NCI-H2227 (cell line): ENCODE data around the gene ZDHHC11.
"Not testable (repeated sequence)": the region's sequence is repeated elsewhere in the genome, so short reads cannot be mapped to it uniquely, and the experiment has no call there.

Experiments
- DNase-seq: peaks from one replicate; lab custom pipeline; 2025; ENCODE audit not compliant: unreplicated experiment; lab: John Stamatoyannopoulos, UW

Gene ZDHHC11

GRCh38 chr5:815449-815848, 35.3 kb downstream of the ZDHHC11 start:
- no peak for DNase-seq

DNA sequence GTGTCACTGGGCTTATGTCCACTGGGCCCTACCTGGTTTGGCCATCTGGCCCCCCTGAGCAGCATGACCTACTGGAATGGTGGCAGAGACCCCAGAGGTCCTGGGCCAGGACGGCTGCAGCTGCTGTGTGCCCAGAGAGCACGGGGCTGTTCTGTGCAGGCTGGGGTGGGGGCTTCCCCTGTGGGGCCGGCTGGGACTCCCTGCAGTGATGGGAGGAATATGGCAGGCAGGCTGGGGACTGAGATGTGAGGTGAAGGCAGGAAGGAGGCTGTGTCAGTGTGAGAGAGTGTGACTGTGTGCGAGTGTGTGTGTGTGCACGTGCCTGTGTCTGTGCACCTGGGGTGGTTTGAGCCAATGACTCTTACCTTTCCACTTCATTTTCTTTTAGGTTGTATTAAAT, 37.2 kb downstream of the ZDHHC11 start:
- not testable (repeated sequence) for DNase-seq

- DNase-seq: not testable (repeated sequence)
Measured at GRCh38 chr5:811384-811783, 39.4 kb downstream of the ZDHHC11 start.

DNA sequence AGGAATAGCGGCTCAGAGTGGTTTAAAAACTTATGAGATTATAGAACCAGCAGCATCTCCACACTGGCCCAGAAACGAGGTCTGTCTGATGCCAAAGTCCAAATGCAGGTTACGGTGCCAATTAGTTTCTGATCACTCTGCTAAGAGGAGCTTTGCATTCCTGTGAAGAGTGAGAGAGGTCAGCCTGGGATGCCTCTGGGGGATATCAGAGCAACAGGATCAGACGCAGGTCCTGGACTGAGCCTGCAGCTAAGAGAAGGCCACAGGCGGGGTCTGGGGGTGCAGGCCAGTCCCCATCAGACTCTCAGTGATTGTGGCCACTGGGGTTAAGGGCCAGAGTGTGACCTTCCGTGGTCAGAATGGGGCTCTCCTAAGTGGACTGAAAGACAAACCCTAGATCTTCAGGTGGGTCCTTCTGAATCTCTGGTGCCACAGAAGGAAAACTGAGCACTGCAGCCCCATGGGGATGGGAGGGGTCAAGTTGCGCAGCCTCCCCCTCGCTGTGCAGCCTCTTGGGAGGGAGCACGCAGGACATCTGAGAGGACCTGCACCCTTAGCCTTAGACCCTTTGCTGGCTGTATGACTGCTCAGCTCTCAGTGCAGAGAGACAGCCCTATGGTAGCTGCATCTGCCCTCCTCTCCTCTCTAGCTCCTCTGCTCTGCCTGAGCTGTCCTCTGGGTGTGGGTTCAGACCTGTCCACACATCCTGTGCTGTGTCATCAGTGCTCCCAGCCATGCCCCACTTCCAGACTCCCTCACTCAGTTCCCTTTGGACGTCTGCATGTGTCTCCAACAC, 42.9 kb downstream of the ZDHHC11 start:
- not testable (repeated sequence) for DNase-seq

- DNase-seq: no peak
Measured at GRCh38 chr5:801472-801871, 49.3 kb downstream of the ZDHHC11 start.

GRCh38 chr5:801055-801454, 49.7 kb downstream of the ZDHHC11 start:
- DNase-seq: not testable (repeated sequence)

DNA sequence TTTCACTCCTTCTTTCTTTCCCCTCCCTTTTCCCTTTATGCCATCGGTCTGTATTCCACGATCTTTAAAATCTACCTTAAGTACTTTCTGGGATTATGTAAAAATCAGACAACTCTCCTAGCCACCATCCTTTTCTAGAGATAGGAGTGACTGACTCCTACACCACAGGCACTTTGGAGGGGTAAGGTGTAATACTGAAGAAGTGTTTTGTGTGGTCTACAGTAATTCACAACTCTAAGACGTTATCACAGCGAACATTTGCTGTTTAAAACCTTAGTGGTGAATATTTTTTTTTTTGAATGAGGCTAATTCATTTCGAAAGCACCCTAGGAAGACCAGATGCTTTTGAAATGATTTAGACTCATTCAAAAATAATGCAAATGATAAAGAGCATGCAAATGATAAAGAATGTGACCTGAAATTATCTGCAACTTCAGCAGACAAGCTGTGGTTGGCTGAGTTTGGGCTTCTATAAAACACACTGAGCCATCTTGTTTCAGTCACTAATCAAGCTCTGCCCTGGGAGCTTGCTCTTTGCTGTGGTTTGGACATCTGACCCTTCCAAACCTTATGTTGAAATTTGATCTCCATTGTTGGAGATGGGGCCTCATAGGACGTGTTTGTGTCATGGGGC, 52.2 kb downstream of the ZDHHC11 start:
- DNase-seq: not testable (repeated sequence)

DNA sequence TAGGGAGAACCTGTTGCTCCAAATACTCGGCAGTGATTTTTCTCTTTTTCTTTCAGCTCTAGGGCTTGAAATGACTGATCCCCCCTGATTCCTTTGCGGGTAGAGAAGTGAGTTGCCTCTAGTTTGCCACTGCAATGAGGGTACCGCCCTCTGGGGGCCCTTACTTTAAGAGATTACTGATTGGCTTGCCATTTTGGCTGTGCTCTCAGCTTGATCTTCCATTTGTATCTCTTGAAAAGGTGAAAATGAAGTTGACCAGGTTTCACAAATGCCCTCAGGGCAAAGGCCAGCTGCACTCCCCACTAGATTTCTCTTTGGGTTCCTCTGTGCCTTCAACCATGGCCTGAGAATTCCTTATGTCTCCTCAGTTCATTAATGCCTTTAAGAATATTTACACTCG, 52.8 kb downstream of the ZDHHC11 start:
- not testable (repeated sequence) for DNase-seq

DNA sequence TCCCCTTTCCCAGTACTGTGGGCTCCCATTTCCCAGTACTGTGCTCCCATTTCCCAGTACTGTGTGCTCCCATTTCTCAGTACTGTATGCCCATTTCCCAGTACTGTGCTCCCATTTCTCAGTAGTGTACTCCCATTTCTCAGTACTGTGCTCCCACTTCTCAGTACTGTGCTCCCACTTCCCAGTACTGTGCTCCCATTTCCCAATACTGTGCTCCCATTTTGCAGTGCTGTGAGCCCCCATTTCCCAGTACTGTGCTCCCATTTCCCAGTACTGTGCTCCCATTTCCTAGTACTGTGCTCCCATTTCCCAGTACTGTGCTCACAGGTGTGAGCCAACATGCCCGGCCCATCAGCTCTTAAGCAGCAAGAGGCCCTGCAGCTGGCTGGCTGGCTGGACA, 54.9 kb downstream of the ZDHHC11 start:
- DNase-seq: not testable (repeated sequence)

DNA sequence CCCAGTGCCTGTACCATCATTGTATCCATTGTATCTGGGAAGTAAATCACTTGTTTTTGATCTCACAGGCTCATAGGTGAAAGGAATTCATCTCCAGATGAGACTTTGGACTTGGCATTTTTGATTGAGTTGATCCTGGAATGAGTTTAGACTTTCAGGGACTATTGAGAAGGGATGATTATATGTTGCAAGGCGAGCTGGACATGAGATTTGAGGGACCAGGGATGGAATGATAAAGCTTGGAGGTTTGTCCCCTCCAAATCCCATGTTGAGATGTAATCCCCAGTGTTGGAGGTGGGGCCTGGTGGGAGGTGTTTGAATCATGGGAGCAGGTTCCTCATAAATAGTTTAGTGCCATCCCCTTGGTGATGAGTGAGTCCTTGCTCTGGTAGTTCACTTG, 55.8 kb downstream of the ZDHHC11 start:
- DNase-seq: not testable (repeated sequence)

GRCh38 chr5:788703-789102, 62.1 kb downstream of the ZDHHC11 start:
- not testable (repeated sequence) for DNase-seq

DNA sequence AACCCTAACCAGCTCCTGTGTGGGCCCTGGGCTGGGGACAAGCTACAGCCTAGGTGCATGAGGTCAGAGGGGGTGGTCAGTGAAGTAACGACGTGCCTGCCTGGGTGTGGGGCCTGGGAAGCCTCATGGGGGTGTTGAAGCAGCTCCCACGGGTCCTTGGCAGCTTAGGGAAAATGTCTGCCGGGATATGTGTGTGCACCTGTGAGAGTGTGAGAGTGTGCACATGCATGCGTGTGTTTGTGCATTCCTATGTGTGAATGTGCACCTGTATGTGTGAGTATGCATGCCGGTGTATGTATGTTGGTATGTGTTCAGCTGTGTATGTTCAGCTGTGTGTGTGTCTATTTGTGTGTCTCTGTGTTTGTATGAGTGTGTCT, 62.9 kb downstream of the ZDHHC11 start:
- DNase-seq: not testable (repeated sequence)

GRCh38 chr5:787224-787856, 63.4 kb downstream of the ZDHHC11 start:
- DNase-seq: not testable (repeated sequence)

DNA sequence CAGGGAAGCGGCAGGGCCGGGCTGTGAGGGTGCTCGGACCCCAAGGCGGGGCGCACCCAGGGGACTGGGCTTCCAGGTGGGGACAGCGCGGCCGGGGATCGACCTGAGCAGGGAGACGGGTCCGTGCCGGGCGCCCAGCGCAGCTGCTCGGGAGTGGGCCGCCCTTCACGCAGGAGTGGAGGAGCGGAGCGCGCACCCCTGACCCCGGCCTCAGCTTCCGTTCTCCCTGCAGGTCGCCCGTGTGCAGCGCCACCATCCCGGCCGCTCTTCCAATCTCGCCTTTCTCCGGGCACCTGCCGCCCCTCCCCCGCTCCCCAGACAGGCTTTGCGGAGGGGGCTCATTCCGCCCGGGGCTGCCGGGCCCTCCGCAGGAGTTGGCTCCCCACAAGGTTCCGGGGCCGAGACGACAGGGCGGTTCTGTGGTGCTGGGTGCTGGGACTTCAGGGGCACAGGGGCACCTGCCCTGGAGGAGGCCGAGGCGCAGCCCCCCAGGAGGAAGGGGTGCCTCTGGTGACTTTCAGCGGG, 65.5 kb downstream of the ZDHHC11 start:
- DNase-seq: peak; percentile 40

DNA sequence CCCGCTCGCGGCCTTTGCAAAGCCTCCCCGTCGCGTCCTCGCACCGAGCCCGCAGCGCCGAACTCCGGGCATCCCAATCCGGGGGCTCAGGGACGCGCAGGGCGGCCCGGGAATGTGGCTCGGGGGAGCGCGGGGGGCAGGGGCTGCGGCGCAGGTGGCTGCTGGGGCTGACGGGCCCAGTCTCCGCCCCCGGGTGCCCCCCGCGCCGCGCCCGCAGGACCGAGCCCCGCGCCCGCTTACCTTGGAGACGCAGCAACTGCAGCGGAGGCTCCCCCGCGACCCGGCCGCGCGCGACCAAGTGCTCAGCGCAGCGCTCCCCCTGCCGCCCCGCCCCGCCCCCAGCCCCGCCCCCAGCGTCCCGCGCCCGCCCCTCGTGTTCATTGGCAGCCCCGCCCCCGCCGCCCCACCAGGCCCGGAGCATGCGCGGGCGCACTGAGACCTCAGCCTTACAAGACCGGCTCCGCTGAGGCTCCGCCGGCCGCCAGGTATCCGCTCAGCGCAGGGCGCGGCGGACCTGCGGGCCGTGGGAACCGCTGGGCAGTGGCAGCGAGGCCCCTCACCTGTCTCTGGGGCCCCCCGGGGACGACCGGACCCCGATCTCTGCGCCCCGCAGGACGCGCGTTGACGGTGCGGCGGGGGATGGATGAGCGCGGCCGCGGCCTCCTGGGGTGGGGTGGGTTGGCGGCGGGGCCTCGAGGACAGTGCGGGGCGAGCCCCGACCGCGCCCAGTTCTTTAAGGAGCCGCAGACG, 66.2 kb downstream of the ZDHHC11 start, which contains the start of gene ZDHHC11B:
Gene ZDHHC11B, minus strand, starts transcription at position 302 of the 750 bp plus-strand sequence. CDS start 17,810 bp downstream, outside the sequence.
- peak; percentile 78 for DNase-seq

DNA sequence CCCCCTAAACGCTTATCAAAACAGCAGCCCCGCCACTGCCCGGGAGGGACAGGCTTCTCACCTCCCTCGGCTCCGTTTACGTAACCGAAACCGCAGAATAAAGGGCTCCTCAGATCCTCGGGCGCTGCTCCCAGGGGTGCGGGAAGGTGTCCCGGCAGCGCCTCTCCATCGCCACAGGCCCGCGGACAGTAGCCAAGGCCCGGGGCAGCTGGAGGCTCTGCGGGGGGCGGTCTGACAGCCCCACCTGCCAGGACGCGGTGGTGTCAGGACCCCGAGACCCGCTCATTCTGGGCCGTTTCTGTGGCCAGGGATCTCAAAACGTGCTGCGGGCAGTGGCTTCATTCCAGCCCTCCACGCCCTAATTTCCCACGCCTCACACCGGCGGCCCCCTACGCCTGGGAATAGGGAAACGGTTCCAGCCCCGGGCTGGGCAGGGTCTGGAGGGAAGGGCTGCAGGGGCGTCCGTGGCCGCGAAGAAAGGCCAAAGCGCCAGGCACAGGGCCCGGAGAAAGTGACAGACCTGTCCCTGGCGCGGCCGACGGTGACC, 66.8 kb downstream of the ZDHHC11 start:
- DNase-seq: not testable (repeated sequence)

GRCh38 chr5:783049-783802, 67.6 kb downstream of the ZDHHC11 start:
- not testable (repeated sequence) for DNase-seq

DNA sequence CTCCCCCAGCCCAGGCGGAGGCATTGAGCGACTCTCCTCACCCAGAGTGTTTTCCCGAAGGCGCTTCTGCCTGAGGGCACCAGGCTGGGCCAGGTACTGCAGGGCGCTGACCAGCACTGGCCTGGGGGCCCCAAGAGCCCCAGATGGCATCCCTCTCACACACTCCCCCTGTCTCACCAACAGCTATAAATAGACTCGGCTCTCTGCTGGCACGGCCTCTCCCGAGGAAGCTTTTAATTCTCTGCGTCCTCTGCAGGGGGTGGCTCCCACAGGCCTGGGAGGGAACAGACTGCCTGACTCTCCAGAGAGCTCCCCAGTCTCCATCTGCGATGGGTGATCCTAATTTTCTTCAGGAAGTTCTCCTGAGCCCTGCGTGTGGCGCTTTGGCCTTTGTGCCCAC, 68.4 kb downstream of the ZDHHC11 start:
- not testable (repeated sequence) for DNase-seq

- not testable (repeated sequence) for DNase-seq
Measured at GRCh38 chr5:780571-780970, 70.2 kb downstream of the ZDHHC11 start.

DNA sequence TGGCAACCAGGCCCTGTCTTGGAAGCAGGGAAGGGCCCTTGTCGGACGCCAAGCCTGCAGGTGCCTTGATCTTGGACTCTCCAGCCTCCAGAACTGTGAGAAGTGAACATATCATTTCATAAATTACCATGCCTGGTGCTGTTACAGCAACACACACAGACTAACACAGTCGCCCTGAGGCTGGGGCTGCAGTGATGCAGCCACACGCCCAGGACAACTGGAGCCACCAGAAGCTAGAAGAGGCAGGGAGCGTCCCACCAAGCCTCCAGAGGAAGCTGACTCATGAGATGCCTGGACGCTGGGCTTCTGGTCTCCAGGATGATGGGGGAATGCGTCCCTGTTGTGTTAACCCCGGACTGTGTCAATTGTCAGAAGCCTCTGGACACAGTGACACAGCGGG, 71.8 kb downstream of the ZDHHC11 start:
- not testable (repeated sequence) for DNase-seq
